K562 (cell line): ENCODE results near the gene HGFAC. TPM values are rescaled to one million over a fixed set of nuclear protein-coding genes. Genes with fewer than 3 reads are reported as not detected.

Experiments
- ATF4 ChIP-seq: fragments of 450-650 bp; formaldehyde crosslinking; IDR thresholded peaks from 2 replicates; pipeline ENCODE4 v1.4.0; 2022; ENCODE audit warnings: mild to moderate bottlenecking, moderate library complexity
- CTCF ChIP-seq, 3 experiments: IDR thresholded peaks in 2 of 3; conservative IDR thresholded peaks in 1 of 3; 2 replicates each; pipeline ENCODE4 v1.5.1; 2011 to 2012; ENCODE audit warnings: low read length in 3 of 3, mild to moderate bottlenecking in 3 of 3, control low read depth in 2 of 3, improper control_type of control experiment in 1 of 3, inconsistent platforms in 1 of 3, low read depth in 1 of 3, mixed read lengths in 1 of 3, moderate library complexity in 1 of 3; ENCODE audit not compliant: insufficient read depth in 2 of 3
- CTCFL ChIP-seq: IDR thresholded peaks from 2 replicates; pipeline ENCODE4 v1.6.1; 2011; ENCODE audit warnings: borderline replicate concordance, low read depth, mild to moderate bottlenecking, moderate library complexity, low read length; ENCODE audit not compliant: insufficient read depth, poor library complexity, severe bottlenecking
- EGR1 ChIP-seq: fragments of 450-650 bp; conservative IDR thresholded peaks from 2 replicates; pipeline ENCODE4 v1.6.1; 2017; ENCODE audit warnings: mild to moderate bottlenecking
- HOXB6 ChIP-seq: fragments of 250-450 bp; sonication (Bioruptor Pico); IDR thresholded peaks from 2 replicates; pipeline ENCODE4 v1.5.1; 2022; ENCODE audit warnings: mild to moderate bottlenecking, borderline replicate concordance
- MAZ ChIP-seq, 2 experiments: fragments of 450-650 bp in 1 of 2; sonication (generic) in 1 of 2; formaldehyde crosslinking; IDR thresholded peaks in 1 of 2; conservative IDR thresholded peaks in 1 of 2; 2 replicates each; pipeline versions ENCODE4 v1.4.0 to v1.5.0; 2020; ENCODE audit warnings: mild to moderate bottlenecking in 1 of 2, missing genetic modification reagents in 1 of 2
- SAFB ChIP-seq: fragments of 200-400 bp; formaldehyde crosslinking; IDR thresholded peaks from 2 replicates; pipeline ENCODE4 v1.6.1; 2017; ENCODE audit warnings: low read depth, low read length, borderline replicate concordance
- SP1 ChIP-seq: sonication (generic); formaldehyde crosslinking; IDR thresholded peaks from 2 replicates; pipeline ENCODE4 v1.8.1; 2022; ENCODE audit warnings: mild to moderate bottlenecking, missing genetic modification reagents
- ZBTB7A ChIP-seq: IDR thresholded peaks from 2 replicates; pipeline ENCODE4 v1.6.1; 2011; ENCODE audit warnings: low read depth, mild to moderate bottlenecking, low read length, moderate library complexity, borderline replicate concordance; ENCODE audit not compliant: control insufficient read depth
- polyA plus RNA-seq, 8 experiments: library from polyadenylated mRNA; depleted of rRNA in 4 of 8; stranded (reverse) in 5 of 8; unstranded in 3 of 8; fragments of >200 nt; fragmentation: Nextera tagmentation in 2 of 8; fragmentation: Illumina TruSeq in 1 of 8; extraction: Ambion mirVana in 2 of 8; extraction: Trizol in 1 of 8; gene quantifications; 2 replicates each; pipeline versions ENCODE4 v1.2.1 to v1.2.3, GENCODE V29; 2011 to 2014; ENCODE audit warnings: inconsistent platforms in 1 of 8, missing spikeins in 1 of 8
- total RNA-seq, 7 experiments: library from RNA; depleted of rRNA in 6 of 7; stranded (reverse); fragments of >200 nt in 6 of 7; fragmentation: Illumina TruSeq in 2 of 7; extraction: Trizol in 2 of 7; gene quantifications; 2 replicates each; pipeline versions ENCODE4 v1.2.1 to v1.2.3, GENCODE V29; 2011 to 2021; ENCODE audit warnings: low replicate concordance in 1 of 7

Gene HGFAC
- total and polyA plus RNA-seq, 9 of the 15 experiments (the other 6 are each of a cell fraction or from before 2014, with no cell fraction given), result 0.13 TPM; not detected in 8

GRCh38 chr4:3442959-3443749 is 1.4 kb downstream of the HGFAC start (continued):
- TF ChIP-seq CTCF (IDR thresholded peaks at IDR 0.05 in 2 of 3, conservative IDR thresholded peaks at IDR 0.05 in 1 of 3; ENCODE audit: insufficient read depth in 2 of 3, low read depth in 1 of 3, low read length in 3 of 3) (peak; percentile 88 to 94 (median 93)), SP1 (0 out of 2 replicates have a peak, but pooled peaks have one; percentile 31), ZBTB7A (peak; percentile 58; the same call in 1 of the 2 replicates), HOXB6 (CRISPR knock-in tag) (no peak), ATF4 (CRISPR knock-in tag) (no peak), SAFB (0 out of 2 replicates have a peak, but pooled peaks have one; percentile 28), MAZ (CRISPR knock-in tag; conservative IDR thresholded peaks at IDR 0.05 in 1 of 2, IDR thresholded peaks at IDR 0.05 in 1 of 2) (0 out of 4 replicates have a peak, but pooled peaks of 1 of the 2 experiments have one; percentile 23), EGR1 (no peak), CTCFL (peak; percentile 51)
